Keratinocyte (primary cell): ENCODE results near the gene CPNE9.

Experiments
- EZH2 ChIP-seq: IDR thresholded peaks from one replicate; pipeline ENCODE4 v1.6.1; 2012; ENCODE audit warnings: inconsistent platforms, mild to moderate bottlenecking, low read length, moderate library complexity
- TF ChIP-seq, protein P1 (sequence below), 3 experiments: IDR thresholded peaks in 1 of 3; conservative IDR thresholded peaks in 1 of 3; optimal IDR thresholded peaks in 1 of 3; 2 replicates in 2 of 3; 3 replicates in 1 of 3; pipeline versions ENCODE3 to v1.5.1; 2011; ENCODE audit warnings: low read length in 3 of 3, mild to moderate bottlenecking in 3 of 3, moderate library complexity in 2 of 3, control low read depth in 1 of 3, inconsistent platforms in 1 of 3; ENCODE audit not compliant: insufficient read depth in 2 of 3; ENCODE audit errors: extremely low read depth in 1 of 3

GRCh38 chr3:9748031-9748430 lies 44.4 kb downstream of the CPNE9 start:
- TF ChIP-seq, protein P1, sequence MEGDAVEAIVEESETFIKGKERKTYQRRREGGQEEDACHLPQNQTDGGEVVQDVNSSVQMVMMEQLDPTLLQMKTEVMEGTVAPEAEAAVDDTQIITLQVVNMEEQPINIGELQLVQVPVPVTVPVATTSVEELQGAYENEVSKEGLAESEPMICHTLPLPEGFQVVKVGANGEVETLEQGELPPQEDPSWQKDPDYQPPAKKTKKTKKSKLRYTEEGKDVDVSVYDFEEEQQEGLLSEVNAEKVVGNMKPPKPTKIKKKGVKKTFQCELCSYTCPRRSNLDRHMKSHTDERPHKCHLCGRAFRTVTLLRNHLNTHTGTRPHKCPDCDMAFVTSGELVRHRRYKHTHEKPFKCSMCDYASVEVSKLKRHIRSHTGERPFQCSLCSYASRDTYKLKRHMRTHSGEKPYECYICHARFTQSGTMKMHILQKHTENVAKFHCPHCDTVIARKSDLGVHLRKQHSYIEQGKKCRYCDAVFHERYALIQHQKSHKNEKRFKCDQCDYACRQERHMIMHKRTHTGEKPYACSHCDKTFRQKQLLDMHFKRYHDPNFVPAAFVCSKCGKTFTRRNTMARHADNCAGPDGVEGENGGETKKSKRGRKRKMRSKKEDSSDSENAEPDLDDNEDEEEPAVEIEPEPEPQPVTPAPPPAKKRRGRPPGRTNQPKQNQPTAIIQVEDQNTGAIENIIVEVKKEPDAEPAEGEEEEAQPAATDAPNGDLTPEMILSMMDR (optimal IDR thresholded peaks at IDR 0.05 in 1 of 3, IDR thresholded peaks at IDR 0.05 in 1 of 3, conservative IDR thresholded peaks at IDR 0.05 in 1 of 3; ENCODE audit: extremely low read depth in 1 of 3, insufficient read depth in 2 of 3, low read length in 3 of 3), result no peak
- no peak for TF ChIP-seq EZH2
